SK-N-SH (cell line): ENCODE results near the gene SLC26A5. TPM values are rescaled to one million over a fixed set of nuclear protein-coding genes. Genes with fewer than 3 reads are reported as not detected.

Source experiments
- CTCF ChIA-PET: fragments of 300-600, 350-600 bp; formaldehyde crosslinking; extraction: SDS; loops from one replicate; lab custom pipeline; 2021; lab: Yijun Ruan, JAX
- POLR2A ChIA-PET: fragments of 350-600 bp; sonication (Branson Sonifier 250); formaldehyde crosslinking; extraction: SDS; loops from one replicate; lab custom pipeline; 2020; ENCODE audit warnings: antibody characterized with exemption, inconsistent platforms; lab: Yijun Ruan, JAX
- DNase-seq: peaks from one replicate; pipeline ENCODE4 v3.0.0; 2012
- H2AFZ ChIP-seq: fragments of 200-600 bp; sonication (generic); 2 replicates; pipeline ENCODE4 v1.8.1; 2016; ENCODE audit warnings: antibody characterized with exemption, mild to moderate bottlenecking, low read depth
- H3F3A ChIP-seq: fragments of 200-600 bp; sonication (generic); replicated peaks from 2 replicates; pipeline ENCODE3; 2016; ENCODE audit warnings: antibody characterized with exemption, mild to moderate bottlenecking; ENCODE audit not compliant: insufficient read depth
- H3K27ac ChIP-seq, 2 experiments: fragments of 200-500 bp in 1 of 2; fragments of 200-600 bp in 1 of 2; sonication (Bioruptor generic) in 1 of 2; sonication (generic), shearing (Covaris generic) in 1 of 2; 2 replicates each; pipeline versions ENCODE4 v1.5.1 to v1.6.1; 2014 to 2016; ENCODE audit warnings: low read depth in 2 of 2, inconsistent platforms in 1 of 2, low read length in 1 of 2, mild to moderate bottlenecking in 1 of 2, mixed read lengths in 1 of 2
- H3K27me3 ChIP-seq: fragments of 200-600 bp; sonication (generic), shearing (Covaris generic); 2 replicates; pipeline ENCODE4 v1.6.1; 2016; ENCODE audit warnings: mixed run types; ENCODE audit not compliant: insufficient read depth
- H3K36me3 ChIP-seq, 2 experiments: fragments of 200-500 bp in 1 of 2; fragments of 200-600 bp in 1 of 2; sonication (Bioruptor generic) in 1 of 2; sonication (generic) in 1 of 2; replicated peaks in 1 of 2; 2 replicates each; pipeline versions ENCODE3 to v1.5.1; 2014 to 2016; ENCODE audit warnings: low read length in 1 of 2, mild to moderate bottlenecking in 1 of 2; ENCODE audit not compliant: insufficient read depth in 2 of 2, control insufficient read depth in 1 of 2
- H3K4me1 ChIP-seq, 2 experiments: fragments of 200-500 bp in 1 of 2; fragments of 200-600 bp in 1 of 2; sonication (Bioruptor generic) in 1 of 2; sonication (generic), shearing (Covaris generic) in 1 of 2; 2 replicates each; pipeline versions ENCODE4 v1.5.1 to v1.6.1; 2014 to 2016; ENCODE audit warnings: low read depth in 1 of 2, low read length in 1 of 2, mixed run types in 1 of 2; ENCODE audit not compliant: insufficient read depth in 2 of 2, control insufficient read depth in 1 of 2
- H3K4me2 ChIP-seq: fragments of 200-600 bp; sonication (generic), shearing (Covaris generic); 2 replicates; pipeline ENCODE4 v1.6.1; 2017; ENCODE audit warnings: mixed run types
- H3K4me3 ChIP-seq, 2 experiments: fragments of 200-500 bp in 1 of 2; fragments of 200-600 bp in 1 of 2; sonication (Bioruptor generic) in 1 of 2; sonication (generic), shearing (Covaris generic) in 1 of 2; 2 replicates each; pipeline versions ENCODE4 v1.5.1 to v1.8.1; 2014 to 2016; ENCODE audit warnings: low read depth in 2 of 2, inconsistent platforms in 1 of 2, low read length in 1 of 2, mild to moderate bottlenecking in 1 of 2, mixed read lengths in 1 of 2, moderate library complexity in 1 of 2
- H3K79me2 ChIP-seq: fragments of 200-600 bp; sonication (generic); 2 replicates; pipeline ENCODE4 v1.8.1; 2017; ENCODE audit warnings: mild to moderate bottlenecking; ENCODE audit not compliant: insufficient read depth
- H3K9ac ChIP-seq: fragments of 200-600 bp; sonication (generic); 2 replicates; pipeline ENCODE4 v1.6.1; 2017; ENCODE audit warnings: mixed run types
- H3K9me2 ChIP-seq: fragments of 200-600 bp; sonication (generic); 2 replicates; pipeline ENCODE4 v1.6.1; 2017; ENCODE audit warnings: mixed run types
- H3K9me3 ChIP-seq: fragments of 200-600 bp; sonication (generic); 2 replicates; pipeline ENCODE4 v1.6.1; 2017; ENCODE audit warnings: mixed run types, mild to moderate bottlenecking, moderate library complexity
- H4K20me1 ChIP-seq: fragments of 200-600 bp; sonication (generic); 2 replicates; pipeline ENCODE4 v1.6.1; 2017; ENCODE audit warnings: mild to moderate bottlenecking, mixed run types; ENCODE audit not compliant: insufficient read depth
- CHD2 ChIP-seq: fragments of 150-350 bp; IDR thresholded peaks from 2 replicates; pipeline ENCODE4 v1.6.1; 2018; ENCODE audit warnings: low read length; ENCODE audit not compliant: partially characterized antibody
- GABPA ChIP-seq: IDR thresholded peaks from 2 replicates; pipeline ENCODE4 v1.4.0; 2012; ENCODE audit warnings: low read depth, mild to moderate bottlenecking
- GATA2 ChIP-seq: sonication (generic); formaldehyde crosslinking; IDR thresholded peaks from 2 replicates; pipeline ENCODE4 v1.5.0; 2020; ENCODE audit warnings: mild to moderate bottlenecking, missing genetic modification reagents
- IRF3 ChIP-seq: fragments of 150-350 bp; IDR thresholded peaks from 2 replicates; pipeline ENCODE4 v1.6.1; 2016; ENCODE audit warnings: mild to moderate bottlenecking, low read depth, low read length
- MXI1 ChIP-seq: IDR thresholded peaks from 2 replicates; pipeline ENCODE4 v1.6.1; 2012; ENCODE audit warnings: mild to moderate bottlenecking, low read depth, low read length, improper control_type of control experiment
- RAD21 ChIP-seq: IDR thresholded peaks from 2 replicates; pipeline ENCODE4 v1.6.1; 2012; ENCODE audit warnings: mild to moderate bottlenecking, low read length
- REST ChIP-seq: IDR thresholded peaks from 2 replicates; pipeline ENCODE4 v1.6.1; 2012; ENCODE audit warnings: mild to moderate bottlenecking, low read depth, low read length, moderate library complexity
- TAF1 ChIP-seq: IDR thresholded peaks from 2 replicates; pipeline ENCODE4 v1.6.1; 2012; ENCODE audit warnings: low read depth, mild to moderate bottlenecking, low read length, moderate library complexity, borderline replicate concordance
- YY1 ChIP-seq: IDR thresholded peaks from 2 replicates; pipeline ENCODE4 v1.4.0; 2012; ENCODE audit warnings: low read depth, mild to moderate bottlenecking
- WGBS: methylation state at CpG from one replicate; pipeline ENCODE4 v1.1.6; 2017; ENCODE audit warnings: low lambda C conversion rate; 5-methylcytosine and 5-hydroxymethylcytosine counted together
- polyA plus RNA-seq, 3 experiments: library from polyadenylated mRNA; depleted of rRNA; stranded (reverse); fragments of >200 nt; gene quantifications; 2 replicates each; pipeline ENCODE4 v1.2.3, GENCODE V29; 2012
- TF ChIP-seq, protein P1 (sequence below): fragments of 200-600 bp; sonication (generic); IDR thresholded peaks from 2 replicates; pipeline ENCODE4 v1.6.1; 2017; ENCODE audit warnings: antibody characterized with exemption, mild to moderate bottlenecking, moderate library complexity
- TF ChIP-seq, protein P2 (sequence below): IDR thresholded peaks from 2 replicates; pipeline ENCODE4 v1.4.0; 2012; ENCODE audit warnings: low read depth

The SLC26A5 gene
- polyA plus RNA-seq, 1 of the 3 experiments (the other 2 are of a cell fraction): not detected

DNA sequence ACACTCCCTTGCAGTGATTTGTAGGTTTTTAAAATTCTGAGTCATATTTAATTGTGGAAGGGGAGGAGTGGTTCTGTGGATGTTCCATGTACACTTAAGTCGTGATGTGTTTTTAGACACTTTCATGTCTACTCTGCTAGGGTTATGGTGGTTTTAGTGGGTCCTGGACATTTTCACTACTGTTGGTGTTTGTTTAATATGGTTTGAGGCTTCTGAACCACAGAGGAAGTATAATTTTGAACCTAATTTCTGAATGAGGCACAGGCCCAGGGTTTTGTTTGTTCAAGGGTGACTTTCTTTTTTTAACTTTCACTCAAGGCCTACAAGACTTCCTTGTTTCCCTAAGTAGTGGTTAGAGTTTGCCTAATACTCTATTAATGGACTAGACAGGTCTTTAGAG lies 13.3 kb downstream of the SLC26A5 start:
- DNase-seq: no peak
- Histone ChIP-seq H3K4me2 (no peak overlapping the region), H3K9me3 (no peaks in the 10 kb centered on the region), H3K36me3 (no peaks in the 10 kb centered on the region), H3K9me2 (no peaks in the 10 kb centered on the region), H3K27ac (no peak overlapping the region), H3F3A (no peaks in the 10 kb centered on the region), H3K79me2 (no peaks in the 10 kb centered on the region), H4K20me1 (no peaks in the 10 kb centered on the region), H3K4me1 (no peaks in the 10 kb centered on the region; a peak in 1 of 4 replicates), H3K27me3 (no peaks in the 10 kb centered on the region), H2AFZ (no peak overlapping the region), H3K9ac (no peak overlapping the region), H3K4me3 (no peak overlapping the region)
- WGBS: 50% methylated on average over 1 of the region's 1 CpG
- CTCF ChIA-PET: interaction anchor here (2.2 kb wide), 1 partner anchor 14 kb away, joined by 9 read pairs; no protein-coding TSS in a partner anchor
- TF ChIP-seq REST (no peak), TAF1 (no peak), GATA2 (CRISPR knock-in tag) (no peak), IRF3 (no peak), GABPA (no peak), CHD2 (no peak), RAD21 (no peak), YY1 (no peak), MXI1 (no peak)
- TF ChIP-seq, protein P1, sequence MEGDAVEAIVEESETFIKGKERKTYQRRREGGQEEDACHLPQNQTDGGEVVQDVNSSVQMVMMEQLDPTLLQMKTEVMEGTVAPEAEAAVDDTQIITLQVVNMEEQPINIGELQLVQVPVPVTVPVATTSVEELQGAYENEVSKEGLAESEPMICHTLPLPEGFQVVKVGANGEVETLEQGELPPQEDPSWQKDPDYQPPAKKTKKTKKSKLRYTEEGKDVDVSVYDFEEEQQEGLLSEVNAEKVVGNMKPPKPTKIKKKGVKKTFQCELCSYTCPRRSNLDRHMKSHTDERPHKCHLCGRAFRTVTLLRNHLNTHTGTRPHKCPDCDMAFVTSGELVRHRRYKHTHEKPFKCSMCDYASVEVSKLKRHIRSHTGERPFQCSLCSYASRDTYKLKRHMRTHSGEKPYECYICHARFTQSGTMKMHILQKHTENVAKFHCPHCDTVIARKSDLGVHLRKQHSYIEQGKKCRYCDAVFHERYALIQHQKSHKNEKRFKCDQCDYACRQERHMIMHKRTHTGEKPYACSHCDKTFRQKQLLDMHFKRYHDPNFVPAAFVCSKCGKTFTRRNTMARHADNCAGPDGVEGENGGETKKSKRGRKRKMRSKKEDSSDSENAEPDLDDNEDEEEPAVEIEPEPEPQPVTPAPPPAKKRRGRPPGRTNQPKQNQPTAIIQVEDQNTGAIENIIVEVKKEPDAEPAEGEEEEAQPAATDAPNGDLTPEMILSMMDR: no peak
- TF ChIP-seq, protein P2, sequence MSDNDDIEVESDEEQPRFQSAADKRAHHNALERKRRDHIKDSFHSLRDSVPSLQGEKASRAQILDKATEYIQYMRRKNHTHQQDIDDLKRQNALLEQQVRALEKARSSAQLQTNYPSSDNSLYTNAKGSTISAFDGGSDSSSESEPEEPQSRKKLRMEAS: no peak
- POLR2A ChIA-PET: no interaction called here
